H9 (cell line): ENCODE measurements around the gene HOXD10. TPM values are rescaled to one million over a fixed set of nuclear protein-coding genes. Genes with fewer than 3 reads are reported as not detected.

ENCODE experiments used
- DNase-seq: peaks from one replicate; pipeline ENCODE4 v3.0.0-alpha.2; 2017
- H2AFZ ChIP-seq: one replicate; pipeline ENCODE4 v1.6.1; 2013; ENCODE audit warnings: mild to moderate bottlenecking, low read length, control low read depth, moderate library complexity
- H2AK5ac ChIP-seq: 2 replicates; pipeline ENCODE4 v1.6.1; 2013; ENCODE audit warnings: low read length, control low read depth, mixed read lengths; ENCODE audit not compliant: insufficient read length
- H2BK120ac ChIP-seq: one replicate; pipeline ENCODE4 v1.6.1; 2013; ENCODE audit warnings: low read depth, mild to moderate bottlenecking, low read length, control low read depth, inconsistent platforms; ENCODE audit not compliant: poor library complexity, severe bottlenecking
- H2BK12ac ChIP-seq: 2 replicates; pipeline ENCODE4 v1.6.1; 2013; ENCODE audit warnings: low read length, control low read depth, mixed read lengths, low read depth; ENCODE audit not compliant: insufficient read length
- H2BK15ac ChIP-seq: 2 replicates; pipeline ENCODE4 v1.6.1; 2013; ENCODE audit warnings: low read depth, low read length, control low read depth
- H2BK20ac ChIP-seq: one replicate; pipeline ENCODE4 v1.6.1; 2013; ENCODE audit warnings: low read depth, mild to moderate bottlenecking, low read length, control low read depth, inconsistent platforms; ENCODE audit not compliant: poor library complexity, severe bottlenecking
- H2BK5ac ChIP-seq: 2 replicates; pipeline ENCODE4 v1.6.1; 2013; ENCODE audit warnings: low read length, control low read depth, mixed read lengths; ENCODE audit not compliant: insufficient read length
- H3K14ac ChIP-seq: 2 replicates; pipeline ENCODE4 v1.6.1; 2013; ENCODE audit warnings: low read length, control low read depth; ENCODE audit not compliant: insufficient read depth
- H3K18ac ChIP-seq: 2 replicates; pipeline ENCODE4 v1.6.1; 2013; ENCODE audit warnings: low read depth, mild to moderate bottlenecking, mixed read lengths, low read length, control low read depth; ENCODE audit not compliant: insufficient read length
- H3K23ac ChIP-seq: 2 replicates; pipeline ENCODE4 v1.6.1; 2013; ENCODE audit warnings: low read length, control low read depth, mixed read lengths, low read depth; ENCODE audit not compliant: insufficient read length
- H3K23me2 ChIP-seq: 2 replicates; pipeline ENCODE4 v1.6.1; 2013; ENCODE audit warnings: low read depth, mild to moderate bottlenecking, mixed read lengths, low read length, control low read depth; ENCODE audit not compliant: insufficient read length, poor library complexity, severe bottlenecking
- H3K27ac ChIP-seq: 2 replicates; pipeline ENCODE4 v1.5.1; 2013; ENCODE audit warnings: low read length, control low read depth, mixed read lengths, low read depth; ENCODE audit not compliant: insufficient read length
- H3K27me3 ChIP-seq: 2 replicates; pipeline ENCODE4 v1.6.1; 2013; ENCODE audit warnings: low read length, control low read depth, inconsistent platforms; ENCODE audit not compliant: insufficient read depth
- H3K4ac ChIP-seq: 2 replicates; pipeline ENCODE4 v1.6.1; 2013; ENCODE audit warnings: low read depth, mild to moderate bottlenecking, control low read depth, inconsistent platforms, low read length, moderate library complexity
- H3K4me1 ChIP-seq: 2 replicates; pipeline ENCODE4 v1.6.1; 2013; ENCODE audit warnings: low read length, control low read depth, inconsistent platforms; ENCODE audit not compliant: insufficient read depth
- H3K4me2 ChIP-seq: 2 replicates; pipeline ENCODE4 v1.6.1; 2013; ENCODE audit warnings: low read length, control low read depth, mixed read lengths; ENCODE audit not compliant: insufficient read length, insufficient read depth
- H3K56ac ChIP-seq: 2 replicates; pipeline ENCODE4 v1.6.1; 2013; ENCODE audit warnings: low read depth, mild to moderate bottlenecking, mixed read lengths, low read length, control low read depth; ENCODE audit not compliant: insufficient read length
- H3K79me1 ChIP-seq: 2 replicates; pipeline ENCODE4 v1.6.1; 2013; ENCODE audit warnings: low read depth, mild to moderate bottlenecking, moderate library complexity, low read length, control low read depth, inconsistent platforms; ENCODE audit not compliant: insufficient read depth, poor library complexity, severe bottlenecking
- H3K79me2 ChIP-seq: 2 replicates; pipeline ENCODE4 v1.6.1; 2013; ENCODE audit warnings: low read length, control low read depth, inconsistent platforms; ENCODE audit not compliant: insufficient read depth
- H3K9ac ChIP-seq: 2 replicates; pipeline ENCODE4 v1.6.1; 2013; ENCODE audit warnings: low read length, control low read depth, mixed read lengths; ENCODE audit not compliant: insufficient read length; ENCODE audit errors: extremely low read depth
- H3K9me3 ChIP-seq: one replicate; pipeline ENCODE4 v1.6.1; 2013; ENCODE audit warnings: low read depth, low read length, inconsistent platforms; ENCODE audit not compliant: control insufficient read depth
- H3T11ph ChIP-seq: one replicate; pipeline ENCODE4 v1.6.1; 2013; ENCODE audit warnings: mild to moderate bottlenecking, low read length, control low read depth, inconsistent platforms
- H4K20me1 ChIP-seq: one replicate; pipeline ENCODE4 v1.6.1; 2013; ENCODE audit not compliant: control insufficient read depth, insufficient read length, insufficient read depth
- H4K5ac ChIP-seq: 2 replicates; pipeline ENCODE4 v1.6.1; 2013; ENCODE audit warnings: low read depth, mild to moderate bottlenecking, mixed read lengths, low read length, control low read depth; ENCODE audit not compliant: insufficient read length
- H4K8ac ChIP-seq: replicated peaks from 2 replicates; pipeline ENCODE4 v1.6.1; 2013; ENCODE audit warnings: low read length, control low read depth, mixed read lengths, low read depth; ENCODE audit not compliant: insufficient read length
- H4K91ac ChIP-seq: 2 replicates; pipeline ENCODE4 v1.6.1; 2013; ENCODE audit warnings: low read depth, mild to moderate bottlenecking, moderate library complexity, mixed read lengths, low read length, control low read depth; ENCODE audit not compliant: insufficient read length
- H3K27ac Mint-ChIP-seq, 3 experiments: 2 replicates in 2 of 3; 3 replicates in 1 of 3; pipeline ENCODE4 v1.8.0; 2020 to 2021; ENCODE audit warnings: mixed read lengths in 3 of 3, mild to moderate bottlenecking in 1 of 3, moderate library complexity in 1 of 3
- H3K27me3 Mint-ChIP-seq: 2 replicates; pipeline ENCODE4 v1.8.0; 2021; ENCODE audit warnings: low read depth, mild to moderate bottlenecking, moderate library complexity, mixed read lengths
- H3K36me3 Mint-ChIP-seq, 3 experiments: 2 replicates in 2 of 3; 3 replicates in 1 of 3; pipeline ENCODE4 v1.8.0; 2020 to 2021; ENCODE audit warnings: low read depth in 3 of 3, mixed read lengths in 3 of 3; ENCODE audit not compliant: insufficient read depth in 1 of 3
- H3K4me1 Mint-ChIP-seq, 2 experiments: 2 replicates each; pipeline ENCODE4 v1.8.0; 2020; ENCODE audit warnings: mixed read lengths in 2 of 2
- H3K4me3 Mint-ChIP-seq, 2 experiments: 2 replicates in 1 of 2; 3 replicates in 1 of 2; pipeline ENCODE4 v1.8.0; 2020 to 2021; ENCODE audit warnings: mild to moderate bottlenecking in 2 of 2, mixed read lengths in 2 of 2, moderate library complexity in 1 of 2
- H3K9me3 Mint-ChIP-seq, 2 experiments: 2 replicates in 1 of 2; 3 replicates in 1 of 2; pipeline ENCODE4 v1.8.0; 2020; ENCODE audit warnings: mild to moderate bottlenecking in 2 of 2, mixed read lengths in 2 of 2, moderate library complexity in 1 of 2
- CTCF ChIP-seq: fragments of 200-600 bp; sonication (generic); conservative IDR thresholded peaks from 3 replicates; pipeline ENCODE4 v1.8.0; 2021; ENCODE audit warnings: antibody characterized with exemption, mild to moderate bottlenecking
- WGBS: extraction: QIAGEN DNeasy Blood & Tissue Kit; methylation state at CpG from one replicate; pipeline ENCODE4 v1.1.7; 2013; ENCODE audit warnings: missing lambda C conversion rate, low lambda C conversion rate, mixed read lengths; ENCODE audit not compliant: insufficient read length; ENCODE audit errors: extremely low coverage; 5-methylcytosine and 5-hydroxymethylcytosine counted together
- total RNA-seq: library from RNA; stranded (reverse); gene quantifications from 2 replicates; pipeline ENCODE4 v1.2.1, GENCODE V29; 2021

The HOXD10 gene
- total RNA-seq, 1 experiment from 2014 or later: not detected

DNA sequence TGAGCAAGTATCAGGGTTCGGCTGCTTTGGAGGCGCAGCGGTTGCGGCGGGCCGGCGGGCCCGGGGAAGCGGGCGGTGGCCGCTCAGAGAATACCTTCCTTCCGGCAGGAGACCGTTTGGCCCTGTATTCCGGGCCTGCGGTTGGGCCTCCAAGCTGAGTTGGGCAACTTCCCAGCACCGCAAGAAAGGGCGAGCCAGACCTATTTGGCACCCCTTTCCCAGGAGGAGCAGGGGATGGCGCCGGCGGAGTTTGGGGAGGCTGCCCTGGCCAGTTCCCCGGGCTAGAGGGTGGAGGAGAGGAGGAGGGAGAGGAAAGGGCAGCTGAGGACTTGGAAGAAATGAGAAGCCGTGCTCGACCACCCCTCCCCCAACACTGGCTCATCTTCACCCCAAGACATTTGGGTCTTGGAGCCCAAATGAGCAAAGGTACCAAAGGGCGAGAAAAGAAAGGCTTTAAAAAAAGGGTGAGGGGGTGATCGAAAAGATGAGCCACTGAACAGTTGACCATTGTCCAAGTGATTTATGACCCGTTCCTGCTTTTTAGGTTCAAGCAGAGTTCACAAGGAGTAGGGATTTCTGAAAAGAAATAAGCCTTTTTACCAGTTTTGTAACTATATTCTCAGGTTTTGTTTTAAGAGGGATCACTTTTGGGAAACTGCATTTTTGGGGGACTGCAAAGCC lies 48.9 kb downstream of the HOXD10 start:
- no peak overlapping the region for H2BK20ac ChIP-seq
- H3K23ac ChIP-seq: no peak overlapping the region
- no peak overlapping the region for H2BK12ac ChIP-seq
- Mint-ChIP-seq H3K36me3 (no peaks in the 10 kb centered on the region; a peak in 1 of 7 replicates), H3K9me3 (peaks cover 0 to 5% of the 10 kb centered on the region in 2 experiments; a peak in 3 of 5 replicates), H3K4me3 (peak overlapping the region in 1 of 2 experiments; percentile 48; a peak in 1 of 5 replicates), H3K27ac (no peak overlapping the region), H3K4me1 (peaks cover 0 to 26% of the 10 kb centered on the region in 2 experiments; a peak in 3 of 4 replicates), H3K27me3 (peaks cover 100% of the 10 kb centered on the region)
- no peak overlapping the region for H3K9ac ChIP-seq
- H2BK120ac ChIP-seq: no peak overlapping the region
- no peak overlapping the region for H2BK15ac ChIP-seq
- H3K9me3 ChIP-seq: no peaks in the 10 kb centered on the region
- H2BK5ac ChIP-seq: no peak overlapping the region
- H2AK5ac ChIP-seq: no peak overlapping the region
- H3K56ac ChIP-seq: no peak overlapping the region
- H3K27ac ChIP-seq: no peak overlapping the region
- H3K79me1 ChIP-seq: no peaks in the 10 kb centered on the region
- H3K14ac ChIP-seq: no peak overlapping the region
- H2AFZ ChIP-seq: no peak overlapping the region
- no peak overlapping the region for H4K5ac ChIP-seq
- H4K91ac ChIP-seq: no peak overlapping the region
- no peaks in the 10 kb centered on the region for H3K23me2 ChIP-seq
- H3K27me3 ChIP-seq: peaks cover 97% of the 10 kb centered on the region
- no peaks in the 10 kb centered on the region for H3K79me2 ChIP-seq
- H4K20me1 ChIP-seq: peaks cover 2% of the 10 kb centered on the region
- no peaks in the 10 kb centered on the region for H3K4me1 ChIP-seq
- no peak overlapping the region for H3K4ac ChIP-seq
- TF ChIP-seq CTCF: no peak
- WGBS: no CpG with 5 or more reads among the region's 26 CpGs
- no peak for DNase-seq
- H4K8ac ChIP-seq: no peak overlapping the region
- H3K4me2 ChIP-seq: no peak overlapping the region
- H3T11ph ChIP-seq: no peak overlapping the region
- no peak overlapping the region for H3K18ac ChIP-seq
